Subcutaneous adipose tissue (tissue), 4 donors: Measurements from ENCODE around the gene IFNAR2. TPM values are rescaled to one million over a fixed set of nuclear protein-coding genes. Genes with fewer than 3 reads are reported as not detected.

Source experiments
- CTCF ChIP-seq: fragments of 450-650 bp; IDR thresholded peaks from one replicate; pipeline ENCODE4 v1.5.1; 2016; ENCODE audit warnings: low read depth, mild to moderate bottlenecking, control low read depth, antibody characterized with exemption, moderate library complexity
- total RNA-seq, 4 donors: library from RNA; depleted of rRNA; stranded (reverse); fragments of >200 nt; gene quantifications; one replicate each; pipeline ENCODE4 v1.1.0, GENCODE V29; 2016

The IFNAR2 gene
- total RNA-seq, 4 donors from 2014 or later, result 12.6 to 41.5 (median 13.8) TPM

GRCh38 chr21:33217138-33217520, 12.6 kb upstream of the IFNAR2 start:
- TF ChIP-seq CTCF, result no peak

GRCh38 chr21:33219300-33219699, 10.4 kb upstream of the IFNAR2 start:
- TF ChIP-seq CTCF, result no peak

GRCh38 chr21:33219954-33220353, 9.8 kb upstream of the IFNAR2 start:
- TF ChIP-seq CTCF, result no peak

- no peak for TF ChIP-seq CTCF
These were observed 1.3 kb upstream of the IFNAR2 start for GRCh38 chr21:33228455-33228854.

GRCh38 chr21:33229099-33229783, 497 bp upstream of the IFNAR2 start:
- TF ChIP-seq CTCF, result no peak

- no peak for TF ChIP-seq CTCF
These were observed 997 bp downstream of the IFNAR2 start for GRCh38 chr21:33230545-33231324.

- TF ChIP-seq CTCF, result no peak
These were observed 1.8 kb downstream of the IFNAR2 start for GRCh38 chr21:33231526-33231925.
